Testis (tissue), 3 donors: Measurements from ENCODE around the gene TTLL8. TPM values are rescaled to one million over a fixed set of nuclear protein-coding genes. Genes with fewer than 3 reads are reported as not detected.
A peak's percentile ranks its signal among the peaks of the same experiment; 100 is the strongest.

Source experiments
- DNase-seq: peaks from one replicate; pipeline ENCODE4 v3.0.0-alpha.2; 2019
- H3K27ac ChIP-seq, 2 donors: fragments of 200-600 bp; sonication (generic); one replicate each; pipeline ENCODE4 v1.5.1; 2019
- H3K27me3 ChIP-seq: fragments of 200-600 bp; sonication (generic); one replicate; pipeline ENCODE4 v1.5.1; 2019
- H3K36me3 ChIP-seq: fragments of 200-600 bp; sonication (generic); one replicate; pipeline ENCODE4 v1.5.1; 2017; ENCODE audit warnings: low read depth; ENCODE audit errors: missing control alignments
- H3K4me1 ChIP-seq: fragments of 200-600 bp; sonication (generic); one replicate; pipeline ENCODE4 v1.5.1; 2019
- H3K4me3 ChIP-seq, 2 donors: fragments of 200-600 bp; sonication (generic); one replicate each; pipeline ENCODE4 v1.5.1; 2017 to 2019
- H3K9me3 ChIP-seq: fragments of 200-600 bp; sonication (generic); one replicate; pipeline ENCODE4 v1.5.1; 2017
- CTCF ChIP-seq, 3 experiments: fragments of 450-650 bp in 2 of 3; fragments of 200-600 bp in 1 of 3; sonication (generic) in 1 of 3; IDR thresholded peaks; one replicate each; pipeline ENCODE4 v1.5.1; 2016 to 2019; ENCODE audit warnings: antibody characterized with exemption in 3 of 3, mild to moderate bottlenecking in 2 of 3, moderate library complexity in 1 of 3
- POLR2A ChIP-seq: fragments of 450-650 bp; IDR thresholded peaks from one replicate; pipeline ENCODE4 v1.6.1; 2017; ENCODE audit warnings: antibody characterized with exemption, mild to moderate bottlenecking, moderate library complexity
- WGBS, 2 donors: methylation state at CpG; one replicate each; pipeline ENCODE4 v1.1.5; 2018; 5-methylcytosine and 5-hydroxymethylcytosine counted together
- intact Hi-C: fragments of 100-400 bp; cut with DNase I; formaldehyde crosslinking; loops from one replicate; pipeline ENCODE4 v1.15.1; 2023; ENCODE audit warnings: low total_unique reads
- polyA plus RNA-seq: library from polyadenylated mRNA; stranded (reverse); fragments of 350-450 nt; fragmentation: Illumina TruSeq; extraction: RNeasy Lipid Tissue Mini Kit (QIAGEN cat#74804); gene quantifications from one replicate; pipeline ENCODE4 v1.2.3, GENCODE V29; 2014; ENCODE audit warnings: low read depth, low replicate concordance; ENCODE audit not compliant: insufficient read depth
- total RNA-seq, 2 donors: library from RNA; depleted of rRNA; stranded (reverse); fragments of >200 nt; gene quantifications; one replicate each; pipeline ENCODE4 v1.2.3, GENCODE V29; 2016

Gene TTLL8
- total and polyA plus RNA-seq, 3 donors from 2014 or later: 5.1 to 11.9 (median 11.3) TPM

GRCh38 chr22:49973018-49973961, 84.8 kb downstream of the TTLL8 start:
- intact Hi-C loops: no loop called here
- Histone ChIP-seq H3K36me3 (no peaks in the 10 kb centered on the region), H3K9me3 (no peaks in the 10 kb centered on the region), H3K4me1 (peaks cover 21% of the 10 kb centered on the region), H3K4me3 (no peak overlapping the region), H3K27ac (no peak overlapping the region), H3K27me3 (no peaks in the 10 kb centered on the region)
- WGBS, 2 donors: 81 to 86% methylated on average over 5 of the region's 5 CpGs
- no peak for DNase-seq
- TF ChIP-seq CTCF (IDR thresholded peaks at IDR 0.05) (no peak), POLR2A (no peak)

- Histone ChIP-seq H3K4me3 (peak overlapping the region in 1 of 2 donors; percentile 54), H3K27me3 (no peaks in the 10 kb centered on the region), H3K27ac (peak overlapping the region in 1 of 2 donors; percentile 84), H3K9me3 (no peaks in the 10 kb centered on the region), H3K36me3 (no peaks in the 10 kb centered on the region), H3K4me1 (peaks cover 28% of the 10 kb centered on the region)
- TF ChIP-seq CTCF (IDR thresholded peaks at IDR 0.05): no peak
- no peak for TF ChIP-seq POLR2A
- no peak for DNase-seq
- intact Hi-C loops: no loop called here
- WGBS, 2 donors: 36 to 49% methylated on average over 15 to 29 of the region's 45 CpGs
Measured at GRCh38 chr22:49972163-49973017, 85.7 kb downstream of the TTLL8 start.

- peak; percentile 84 for DNase-seq
- intact Hi-C loops: no loop called here
- Histone ChIP-seq H3K4me3 (peak overlapping the region; percentile 43 to 54), H3K27ac (peak overlapping the region; percentile 73 to 84), H3K36me3 (no peaks in the 10 kb centered on the region), H3K27me3 (no peaks in the 10 kb centered on the region), H3K4me1 (peaks cover 37% of the 10 kb centered on the region), H3K9me3 (no peaks in the 10 kb centered on the region)
- no peak for TF ChIP-seq CTCF (IDR thresholded peaks at IDR 0.05)
- no peak for TF ChIP-seq POLR2A
- 0 to 9% methylated on average over 2 to 61 of the region's 81 CpGs for WGBS, 2 donors
Measured at GRCh38 chr22:49971232-49972162, 86.6 kb downstream of the TTLL8 start.

- Histone ChIP-seq H3K27ac (peak overlapping the region; percentile 73 to 84), H3K9me3 (no peaks in the 10 kb centered on the region), H3K27me3 (no peaks in the 10 kb centered on the region), H3K4me3 (peak overlapping the region; percentile 43 to 54), H3K4me1 (peaks cover 46% of the 10 kb centered on the region), H3K36me3 (no peaks in the 10 kb centered on the region)
- intact Hi-C loops: no loop called here
- TF ChIP-seq CTCF (IDR thresholded peaks at IDR 0.05) (no peak), POLR2A (no peak)
- 13 to 17% methylated on average over 10 to 31 of the region's 32 CpGs for WGBS, 2 donors
- peak; percentile 95 for DNase-seq
Measured at GRCh38 chr22:49970528-49971231, 87.4 kb downstream of the TTLL8 start.
